Large intestine (tissue), 3 donors: ENCODE results near the gene UBE2QL1. TPM values are rescaled to one million over a fixed set of nuclear protein-coding genes. Genes with fewer than 3 reads are reported as not detected.
A peak's percentile ranks its signal among the peaks of the same experiment; 100 is the strongest.

Experiments
- DNase-seq, 2 donors: peaks; one replicate each; pipeline versions ENCODE4 v3.0.0 to v3.0.0-alpha.2; 2013
- H3K27ac ChIP-seq: one replicate; pipeline ENCODE4 v1.5.1; 2013; ENCODE audit warnings: low read length
- H3K27me3 ChIP-seq: 2 replicates; pipeline ENCODE4 v1.6.1; 2013; ENCODE audit warnings: low read length; ENCODE audit not compliant: control insufficient read depth, insufficient read depth
- H3K36me3 ChIP-seq: 2 replicates; pipeline ENCODE4 v1.6.1; 2013; ENCODE audit warnings: low read length; ENCODE audit not compliant: control insufficient read depth, insufficient read depth
- H3K4me1 ChIP-seq: one replicate; pipeline ENCODE4 v1.6.1; 2013; ENCODE audit warnings: low read length; ENCODE audit not compliant: control insufficient read depth, insufficient read depth
- H3K4me3 ChIP-seq: one replicate; pipeline ENCODE4 v1.5.1; 2013; ENCODE audit warnings: low read length
- H3K9me3 ChIP-seq: one replicate; pipeline ENCODE4 v1.6.1; 2013; ENCODE audit warnings: mild to moderate bottlenecking, low read depth, low read length, moderate library complexity; ENCODE audit not compliant: control insufficient read depth
- WGBS: methylation state at CpG from one replicate; pipeline ENCODE4 v1.1.5; 2013; ENCODE audit warnings: low lambda C conversion rate; ENCODE audit not compliant: insufficient coverage; 5-methylcytosine and 5-hydroxymethylcytosine counted together
- polyA plus RNA-seq: library from polyadenylated mRNA; unstranded; fragments of 120-200 nt; gene quantifications from one replicate; pipeline ENCODE4 v1.2.1, GENCODE V29; 2013

The UBE2QL1 gene
- polyA plus RNA-seq, 1 donor = 0.81 TPM

DNA sequence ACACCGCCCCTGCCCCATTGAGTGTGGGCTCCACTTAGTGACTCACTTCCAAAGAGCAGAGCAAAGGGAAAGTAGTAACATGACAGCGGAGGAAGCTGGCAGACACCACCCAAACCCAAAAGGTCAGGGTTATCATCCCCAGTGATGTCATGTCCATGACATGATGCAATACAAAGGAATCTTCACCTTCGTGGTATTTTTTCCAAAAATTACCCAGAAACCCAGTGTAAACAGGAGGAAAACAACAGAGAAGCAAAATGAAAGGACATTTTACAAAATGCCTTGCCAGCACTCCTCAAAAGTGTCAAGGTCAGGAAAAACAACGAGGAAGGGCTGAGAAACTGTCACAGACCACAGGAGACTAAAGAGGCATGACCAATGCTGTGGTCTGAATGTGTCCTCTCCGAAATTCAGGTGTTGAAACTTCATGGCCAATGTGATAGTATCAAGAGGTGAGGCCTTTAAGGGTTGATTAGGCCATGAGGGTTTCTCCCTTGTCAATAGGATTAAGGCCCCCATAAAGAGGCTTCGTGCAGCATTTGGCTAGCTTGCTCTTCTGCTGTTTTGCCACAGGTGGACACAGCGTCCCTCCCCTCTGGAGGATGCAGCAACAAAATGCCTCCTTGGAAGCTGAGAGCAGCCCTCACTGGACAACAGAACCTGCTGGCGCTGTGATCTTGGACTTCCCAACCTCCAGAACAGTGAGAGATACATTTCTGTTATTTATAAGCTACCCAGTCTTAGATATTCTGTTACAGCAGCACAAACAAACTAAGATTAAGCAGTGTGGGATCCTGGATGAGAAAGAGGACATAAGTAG, 39.8 kb upstream of the UBE2QL1 start:
- H3K27ac ChIP-seq = no peak overlapping the region
- peaks cover 5% of the 10 kb centered on the region for H3K27me3 ChIP-seq
- no peak overlapping the region for H3K4me3 ChIP-seq
- H3K9me3 ChIP-seq = no peaks in the 10 kb centered on the region
- no peaks in the 10 kb centered on the region for H3K4me1 ChIP-seq
- no peaks in the 10 kb centered on the region for H3K36me3 ChIP-seq
- 92% methylated on average over 2 of the region's 8 CpGs for WGBS
- no peak for DNase-seq

DNA sequence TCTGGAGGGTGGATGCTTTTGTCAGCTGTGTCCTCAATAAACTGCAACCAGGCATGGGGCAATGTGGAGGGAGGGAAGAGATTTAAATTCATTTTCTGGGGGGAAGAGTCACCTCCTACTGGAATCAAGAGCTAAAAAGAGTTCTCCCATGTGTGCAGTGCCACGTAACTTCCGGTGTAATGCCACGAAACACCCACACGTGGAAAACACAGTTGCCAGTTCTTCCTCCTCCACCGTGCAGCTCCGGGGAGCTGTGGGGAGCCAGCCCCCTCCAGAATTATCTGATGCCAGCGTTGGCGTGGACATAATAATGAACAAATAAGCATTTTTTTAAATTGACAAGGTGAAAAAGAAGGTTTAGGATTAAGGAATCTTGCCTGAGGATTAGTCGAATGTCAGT, 38.2 kb upstream of the UBE2QL1 start:
- Histone ChIP-seq H3K4me3 (no peak overlapping the region), H3K4me1 (no peaks in the 10 kb centered on the region), H3K36me3 (no peaks in the 10 kb centered on the region), H3K9me3 (no peaks in the 10 kb centered on the region), H3K27ac (no peak overlapping the region), H3K27me3 (peaks cover 9% of the 10 kb centered on the region)
- WGBS = 100% methylated on average over 1 of the region's 9 CpGs
- DNase-seq = no peak

DNA sequence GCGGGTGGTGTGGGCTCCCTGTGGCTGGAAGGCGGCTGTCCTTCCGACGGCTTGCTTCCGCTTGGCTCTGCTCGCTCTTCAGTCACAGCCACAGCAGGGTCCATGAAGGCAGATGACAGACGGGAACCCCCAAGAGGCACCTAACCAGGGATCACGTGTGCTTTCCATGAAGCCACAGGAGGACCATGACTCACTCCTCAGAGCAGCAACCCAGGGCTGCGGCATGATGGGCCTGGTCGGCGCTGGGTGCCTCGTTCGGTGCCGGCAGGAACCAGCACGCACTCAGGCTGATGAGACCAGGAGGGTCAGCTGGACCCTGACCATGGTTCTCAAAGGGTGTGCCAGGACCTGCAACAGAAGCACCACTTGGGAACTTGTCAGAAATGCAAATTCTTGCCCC, 37.5 kb upstream of the UBE2QL1 start:
- no CpG with 5 or more reads among the region's 15 CpGs for WGBS
- peaks cover 9% of the 10 kb centered on the region for H3K27me3 ChIP-seq
- no peaks in the 10 kb centered on the region for H3K36me3 ChIP-seq
- H3K4me3 ChIP-seq = no peak overlapping the region
- no peak for DNase-seq
- H3K27ac ChIP-seq = no peak overlapping the region
- H3K4me1 ChIP-seq = no peaks in the 10 kb centered on the region
- no peaks in the 10 kb centered on the region for H3K9me3 ChIP-seq

GRCh38 chr5:6412811-6413210, 35.8 kb upstream of the UBE2QL1 start:
- WGBS = no CpG with 5 or more reads among the region's 4 CpGs
- no peak for DNase-seq
- H3K36me3 ChIP-seq = no peaks in the 10 kb centered on the region
- H3K27me3 ChIP-seq = peaks cover 9% of the 10 kb centered on the region
- H3K9me3 ChIP-seq = no peaks in the 10 kb centered on the region
- no peak overlapping the region for H3K4me3 ChIP-seq
- no peaks in the 10 kb centered on the region for H3K4me1 ChIP-seq
- no peak overlapping the region for H3K27ac ChIP-seq

DNA sequence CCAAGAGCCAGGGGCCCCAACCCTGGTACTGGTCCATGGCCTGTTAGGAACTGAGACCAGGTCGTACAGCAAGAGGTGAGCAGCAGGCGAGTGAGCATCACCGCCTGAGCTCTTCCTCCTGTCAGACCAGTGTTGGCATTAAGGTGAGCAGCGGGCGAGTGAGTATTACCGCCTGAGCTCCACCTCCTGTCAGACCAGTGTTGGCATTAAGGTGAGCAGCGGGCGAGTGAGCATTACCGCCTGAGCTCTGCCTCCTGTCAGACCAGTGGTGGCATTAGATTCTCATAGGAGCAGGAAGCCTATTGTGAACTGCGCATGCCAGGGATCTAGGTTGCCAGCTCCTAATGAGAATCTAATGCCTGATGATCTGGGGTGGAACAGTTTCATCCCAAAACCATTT, 31.0 kb upstream of the UBE2QL1 start:
- no CpG with 5 or more reads among the region's 10 CpGs for WGBS
- no peaks in the 10 kb centered on the region for H3K9me3 ChIP-seq
- no peak overlapping the region for H3K4me3 ChIP-seq
- peaks cover 10% of the 10 kb centered on the region for H3K27me3 ChIP-seq
- no peak for DNase-seq
- H3K36me3 ChIP-seq = no peaks in the 10 kb centered on the region
- H3K27ac ChIP-seq = no peak overlapping the region
- H3K4me1 ChIP-seq = no peaks in the 10 kb centered on the region

DNA sequence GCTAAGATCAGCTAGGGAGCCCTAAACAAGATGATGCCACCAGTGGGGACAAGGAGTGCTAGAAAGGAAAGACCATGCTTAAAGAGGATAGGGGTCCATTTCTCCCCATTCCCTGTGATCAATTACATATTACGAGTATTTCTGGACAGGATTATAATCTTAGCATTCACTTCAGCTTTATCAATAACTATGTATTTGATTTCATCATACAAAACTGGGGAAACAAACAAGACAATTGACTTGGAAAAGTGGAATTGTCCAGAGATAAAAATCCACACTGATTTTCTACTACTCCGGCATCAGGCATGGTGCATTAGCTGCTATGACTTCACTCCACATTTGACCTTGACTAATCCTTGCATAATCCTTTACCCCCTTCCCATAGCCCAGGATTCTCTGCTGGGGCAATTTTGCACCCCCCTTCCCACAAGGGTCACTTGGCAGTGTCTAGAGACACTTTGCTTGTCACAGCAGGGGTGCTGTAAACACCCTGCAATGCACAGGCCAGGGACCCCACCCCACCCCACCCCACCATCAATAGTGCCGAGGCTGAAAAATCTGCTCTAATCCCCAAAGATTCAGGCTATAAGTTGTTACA, 29.9 kb upstream of the UBE2QL1 start:
- peaks cover 6% of the 10 kb centered on the region for H3K27me3 ChIP-seq
- 83% methylated on average over 2 of the region's 3 CpGs for WGBS
- H3K36me3 ChIP-seq = no peaks in the 10 kb centered on the region
- no peak overlapping the region for H3K27ac ChIP-seq
- H3K4me1 ChIP-seq = no peaks in the 10 kb centered on the region
- no peak overlapping the region for H3K4me3 ChIP-seq
- H3K9me3 ChIP-seq = no peaks in the 10 kb centered on the region
- no peak for DNase-seq

DNA sequence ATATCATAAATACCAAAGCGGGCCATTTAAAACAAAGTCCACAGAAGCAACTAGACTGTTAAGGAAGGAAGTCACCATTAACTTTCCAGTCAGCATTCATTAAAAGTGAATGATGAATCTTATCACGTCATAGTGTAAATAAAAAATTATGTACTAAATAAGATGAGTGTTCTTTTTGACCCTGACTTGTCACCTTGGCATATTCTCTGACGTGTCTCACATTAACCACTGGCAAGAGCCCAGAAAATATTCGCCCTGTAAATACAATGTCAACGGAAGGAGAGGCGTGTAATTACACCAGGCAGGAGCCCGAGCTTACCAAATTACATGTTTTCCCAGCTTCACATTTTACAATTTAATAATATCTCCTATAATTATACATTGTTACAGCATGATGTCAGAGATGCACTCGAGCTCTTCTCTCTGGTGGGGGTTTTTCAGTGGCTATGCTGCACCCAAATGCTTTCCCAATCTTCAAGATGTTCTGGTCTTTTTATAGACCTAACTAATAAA, 29.3 kb upstream of the UBE2QL1 start:
- Histone ChIP-seq H3K27ac (no peak overlapping the region), H3K9me3 (no peaks in the 10 kb centered on the region), H3K4me1 (no peaks in the 10 kb centered on the region), H3K36me3 (no peaks in the 10 kb centered on the region), H3K4me3 (no peak overlapping the region), H3K27me3 (peaks cover 6% of the 10 kb centered on the region)
- DNase-seq = peak; percentile 13 to 21
- 40% methylated on average over 1 of the region's 8 CpGs for WGBS

- 90% methylated on average over 2 of the region's 13 CpGs for WGBS
- no peak for DNase-seq
- no peaks in the 10 kb centered on the region for H3K4me1 ChIP-seq
Measured at GRCh38 chr5:6423327-6424109, 25.1 kb upstream of the UBE2QL1 start.

GRCh38 chr5:6424110-6424659, 24.5 kb upstream of the UBE2QL1 start:
- H3K27me3 ChIP-seq = peaks cover 12% of the 10 kb centered on the region
- DNase-seq = no peak
- no peaks in the 10 kb centered on the region for H3K4me1 ChIP-seq
- no peaks in the 10 kb centered on the region for H3K36me3 ChIP-seq
- H3K9me3 ChIP-seq = no peaks in the 10 kb centered on the region
- no peak overlapping the region for H3K27ac ChIP-seq
- no CpG with 5 or more reads among the region's 8 CpGs for WGBS
- H3K4me3 ChIP-seq = no peak overlapping the region

More at GRCh38 chr5:6423327-6424109, 25.1 kb upstream of the UBE2QL1 start:
- H3K27ac ChIP-seq = no peak overlapping the region
- H3K9me3 ChIP-seq = no peaks in the 10 kb centered on the region
- H3K4me3 ChIP-seq = no peak overlapping the region
- peaks cover 12% of the 10 kb centered on the region for H3K27me3 ChIP-seq
- H3K36me3 ChIP-seq = no peaks in the 10 kb centered on the region

DNA sequence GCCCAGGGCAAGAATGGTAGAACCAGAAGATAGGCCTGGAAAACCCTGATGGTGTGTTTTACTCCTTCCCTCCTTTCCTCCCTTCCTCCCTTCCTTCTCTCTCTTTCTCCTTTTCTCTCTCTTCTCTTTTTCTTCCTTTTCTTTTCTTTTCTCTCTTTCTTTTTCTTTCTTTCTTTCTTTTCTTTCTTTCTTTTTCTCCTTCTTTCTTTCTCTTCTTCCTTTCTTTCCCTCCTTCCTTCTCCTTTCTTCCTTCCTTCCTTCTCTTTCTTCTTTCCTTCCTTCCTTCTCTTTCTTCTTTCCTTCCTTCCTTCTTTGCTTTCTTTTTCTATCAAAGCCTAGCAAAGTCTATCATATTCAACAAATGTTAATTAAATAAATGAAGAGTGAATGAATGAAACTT, 24.0 kb upstream of the UBE2QL1 start:
- DNase-seq = no peak
- Histone ChIP-seq H3K27me3 (peaks cover 12% of the 10 kb centered on the region), H3K9me3 (no peaks in the 10 kb centered on the region)

More for the DNA sequence above, 24.0 kb upstream of the UBE2QL1 start:
- Histone ChIP-seq H3K4me3 (no peak overlapping the region), H3K4me1 (no peaks in the 10 kb centered on the region), H3K27ac (no peak overlapping the region), H3K36me3 (no peaks in the 10 kb centered on the region)
